GM10248 (cell line): ENCODE results near the gene SUPT4H1.

Experiments used
- CTCF ChIA-PET: fragments of 300-600 bp; sonication (Branson Sonifier 250); formaldehyde crosslinking; extraction: SDS; loops from one replicate; lab custom pipeline; 2021; ENCODE audit warnings: antibody characterized with exemption; lab: Yijun Ruan, JAX
- POLR2A ChIA-PET: fragments of 350-650 bp; sonication (Branson Sonifier 250); formaldehyde crosslinking; extraction: SDS; loops from one replicate; lab custom pipeline; 2020; ENCODE audit warnings: antibody characterized with exemption; lab: Yijun Ruan, JAX
- DNase-seq: peaks from one replicate; pipeline ENCODE4 v3.0.0; 2012; ENCODE audit errors: extremely low spot score
- TF ChIP-seq, protein P1 (sequence below): IDR thresholded peaks from 2 replicates; pipeline ENCODE4 v1.5.1; 2012; ENCODE audit warnings: mild to moderate bottlenecking, low read depth; ENCODE audit errors: extremely low read depth, missing control alignments, control extremely low read depth

Gene SUPT4H1

DNA sequence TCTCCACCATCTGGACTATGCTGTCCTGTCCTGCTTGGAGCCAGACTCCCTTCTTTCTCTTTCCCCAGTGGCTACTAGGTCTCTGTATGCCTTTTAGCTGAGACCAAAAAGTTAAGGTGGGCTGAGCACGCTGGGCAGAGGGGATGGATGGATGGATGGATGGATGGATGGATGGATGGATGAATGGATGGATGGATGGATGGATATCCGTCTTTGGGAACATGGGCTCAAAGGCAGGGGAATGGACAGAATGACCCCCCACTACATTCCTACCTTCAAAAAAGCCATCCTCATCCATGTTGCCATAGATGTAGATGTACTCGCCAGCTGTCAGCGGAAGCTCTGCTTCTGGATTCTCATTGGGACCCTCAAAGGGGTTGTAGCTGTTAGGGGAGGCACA, 36.3 kb downstream of the SUPT4H1 start:
- DNase-seq, result no peak
- POLR2A ChIA-PET, result interaction anchor here (1.0 kb wide), 1 partner anchor 16 kb away, joined by 4 read pairs; no protein-coding TSS in a partner anchor
- TF ChIP-seq, protein P1, sequence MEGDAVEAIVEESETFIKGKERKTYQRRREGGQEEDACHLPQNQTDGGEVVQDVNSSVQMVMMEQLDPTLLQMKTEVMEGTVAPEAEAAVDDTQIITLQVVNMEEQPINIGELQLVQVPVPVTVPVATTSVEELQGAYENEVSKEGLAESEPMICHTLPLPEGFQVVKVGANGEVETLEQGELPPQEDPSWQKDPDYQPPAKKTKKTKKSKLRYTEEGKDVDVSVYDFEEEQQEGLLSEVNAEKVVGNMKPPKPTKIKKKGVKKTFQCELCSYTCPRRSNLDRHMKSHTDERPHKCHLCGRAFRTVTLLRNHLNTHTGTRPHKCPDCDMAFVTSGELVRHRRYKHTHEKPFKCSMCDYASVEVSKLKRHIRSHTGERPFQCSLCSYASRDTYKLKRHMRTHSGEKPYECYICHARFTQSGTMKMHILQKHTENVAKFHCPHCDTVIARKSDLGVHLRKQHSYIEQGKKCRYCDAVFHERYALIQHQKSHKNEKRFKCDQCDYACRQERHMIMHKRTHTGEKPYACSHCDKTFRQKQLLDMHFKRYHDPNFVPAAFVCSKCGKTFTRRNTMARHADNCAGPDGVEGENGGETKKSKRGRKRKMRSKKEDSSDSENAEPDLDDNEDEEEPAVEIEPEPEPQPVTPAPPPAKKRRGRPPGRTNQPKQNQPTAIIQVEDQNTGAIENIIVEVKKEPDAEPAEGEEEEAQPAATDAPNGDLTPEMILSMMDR, result no peak
- CTCF ChIA-PET, result interaction anchor here (0.7 to 8.7 kb wide), 12 partner anchors 8 to 139 kb away, joined by 3 to 93 read pairs (median 5); partner anchors contain the start of genes RNF43 and TSPOAP1

DNA sequence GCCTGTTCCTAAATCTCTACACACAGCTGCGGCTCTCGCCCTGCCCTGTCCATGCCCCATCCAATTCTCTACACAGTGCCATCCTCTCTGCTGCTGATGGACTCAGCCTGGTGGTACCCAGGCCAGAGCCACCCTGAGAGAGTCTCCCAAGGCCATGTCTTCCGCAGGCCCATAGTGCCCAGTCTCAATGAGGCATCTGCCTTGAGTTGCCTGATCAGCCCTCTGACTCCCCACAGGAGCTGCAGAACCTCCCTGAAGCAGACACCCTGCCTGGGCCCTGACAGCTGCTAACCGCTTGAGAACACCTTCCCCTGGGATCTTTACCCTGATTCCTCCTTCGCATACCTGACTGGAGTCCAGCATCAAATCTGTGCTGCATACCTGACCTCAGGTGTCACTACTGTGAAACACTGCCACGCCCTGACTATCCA, 36.7 kb downstream of the SUPT4H1 start:
- DNase-seq, result no peak
- POLR2A ChIA-PET, result interaction anchor here (1.0 kb wide), 1 partner anchor 17 kb away, joined by 4 read pairs; no protein-coding TSS in a partner anchor
- CTCF ChIA-PET, result interaction anchor here (0.6 to 8.7 kb wide), 13 partner anchors 11 to 699 kb away, joined by 3 to 93 read pairs (median 4); partner anchors contain the start of genes RNF43 and TSPOAP1
- TF ChIP-seq, protein P1, result no peak

DNA sequence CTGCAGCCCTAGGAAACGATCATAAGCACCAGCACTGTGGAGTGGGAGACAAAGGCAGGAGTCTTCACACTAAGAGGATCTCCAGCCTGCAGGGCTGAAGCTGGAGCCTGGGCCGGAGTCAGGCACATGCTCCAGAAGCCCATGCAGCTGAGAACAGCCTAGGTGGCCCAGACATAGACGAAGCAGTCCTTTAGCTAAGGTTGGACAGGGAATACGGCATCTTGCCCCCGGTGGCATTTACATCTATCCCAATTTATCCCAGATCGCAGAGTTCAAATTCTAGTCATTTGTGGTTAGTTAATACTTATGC, 37.3 kb downstream of the SUPT4H1 start:
- no peak for DNase-seq
- CTCF ChIA-PET, result interaction anchor here (0.6 to 8.7 kb wide), 11 partner anchors 10 to 700 kb away, joined by 3 to 93 read pairs (median 3); partner anchors contain the start of gene RNF43
- TF ChIP-seq, protein P1, result no peak
- POLR2A ChIA-PET, result interaction anchor here (0.6 kb wide), 1 partner anchor 343 kb away, joined by 3 read pairs; no protein-coding TSS in a partner anchor

DNA sequence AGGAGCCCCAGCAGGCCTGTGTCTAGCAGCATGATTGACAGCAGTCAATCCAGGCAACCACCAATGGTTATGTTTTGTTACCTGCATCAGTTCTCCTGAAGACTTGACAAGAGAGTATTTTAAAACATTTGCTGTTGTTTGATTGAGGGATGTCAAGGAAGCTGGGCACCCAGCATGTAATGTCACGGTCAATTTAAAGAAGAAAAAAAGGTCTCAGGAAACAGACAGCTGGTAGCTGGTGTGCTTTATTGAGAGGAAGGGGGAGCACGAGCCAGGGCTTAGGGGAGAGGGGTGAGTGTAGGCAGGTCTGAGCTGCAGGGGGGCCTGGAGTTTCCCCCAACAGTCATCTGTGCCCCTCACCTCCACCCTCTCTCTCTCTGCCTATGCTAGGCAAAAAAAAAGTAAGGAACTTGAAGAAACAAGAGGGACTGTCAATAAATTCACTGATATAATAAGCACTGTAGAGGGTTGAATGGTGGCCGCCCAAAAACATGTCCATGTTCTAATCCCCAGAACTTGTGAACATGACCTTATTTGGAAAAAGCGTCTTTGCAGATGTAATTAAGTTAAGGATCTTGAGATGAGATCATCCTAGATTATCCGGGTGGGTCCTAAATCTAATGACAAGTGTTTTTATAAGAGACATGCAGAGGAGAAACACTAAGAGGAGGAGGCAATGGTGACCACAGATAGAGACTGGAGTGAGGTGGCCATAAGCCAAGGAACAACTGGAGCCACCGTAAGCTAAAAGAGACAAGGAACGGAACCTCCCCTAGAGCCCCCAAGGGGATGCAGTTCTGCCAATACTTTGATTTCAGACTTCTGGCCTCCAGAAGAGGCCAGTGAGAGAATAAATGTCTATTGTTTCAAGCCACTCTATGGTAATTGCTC, 37.9 kb downstream of the SUPT4H1 start:
- ChIA-PET POLR2A (interaction anchor here (0.6 kb wide), 1 partner anchor 344 kb away, joined by 3 read pairs; no protein-coding TSS in a partner anchor), CTCF (interaction anchor here (0.6 to 8.7 kb wide), 13 partner anchors 9 to 700 kb away, joined by 3 to 93 read pairs (median 3); partner anchors contain the start of genes RNF43 and SUPT4H1)
- TF ChIP-seq, protein P1, result no peak
- no peak for DNase-seq

DNA sequence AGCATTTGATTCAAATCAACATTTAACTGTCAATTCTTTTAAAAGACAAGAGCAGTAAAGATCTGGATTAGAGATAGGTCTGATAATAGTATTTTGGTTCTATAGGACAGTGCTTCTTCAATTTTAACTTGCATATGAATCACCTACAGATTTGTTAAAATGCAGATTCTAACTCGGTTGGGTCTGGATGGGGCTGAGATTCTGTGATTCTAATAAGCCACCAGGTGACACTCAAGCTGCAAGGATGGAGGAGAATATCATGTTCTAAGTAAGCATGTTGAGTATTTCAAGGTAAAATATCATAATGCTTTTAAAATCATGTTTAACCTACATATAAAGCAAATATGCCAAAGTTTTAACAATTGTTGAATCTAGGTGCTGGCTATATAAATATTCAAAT, 39.2 kb downstream of the SUPT4H1 start:
- POLR2A ChIA-PET, result interaction anchor here (1.0 kb wide), 1 partner anchor 9 kb away, joined by 3 read pairs; no protein-coding TSS in a partner anchor
- TF ChIP-seq, protein P1, result peak; percentile 19
- CTCF ChIA-PET, result interaction anchor here (0.9 to 8.7 kb wide), 6 partner anchors 9 to 697 kb away, joined by 3 to 93 read pairs (median 3); partner anchors contain the start of genes RNF43 and SUPT4H1
- DNase-seq, result no peak

DNA sequence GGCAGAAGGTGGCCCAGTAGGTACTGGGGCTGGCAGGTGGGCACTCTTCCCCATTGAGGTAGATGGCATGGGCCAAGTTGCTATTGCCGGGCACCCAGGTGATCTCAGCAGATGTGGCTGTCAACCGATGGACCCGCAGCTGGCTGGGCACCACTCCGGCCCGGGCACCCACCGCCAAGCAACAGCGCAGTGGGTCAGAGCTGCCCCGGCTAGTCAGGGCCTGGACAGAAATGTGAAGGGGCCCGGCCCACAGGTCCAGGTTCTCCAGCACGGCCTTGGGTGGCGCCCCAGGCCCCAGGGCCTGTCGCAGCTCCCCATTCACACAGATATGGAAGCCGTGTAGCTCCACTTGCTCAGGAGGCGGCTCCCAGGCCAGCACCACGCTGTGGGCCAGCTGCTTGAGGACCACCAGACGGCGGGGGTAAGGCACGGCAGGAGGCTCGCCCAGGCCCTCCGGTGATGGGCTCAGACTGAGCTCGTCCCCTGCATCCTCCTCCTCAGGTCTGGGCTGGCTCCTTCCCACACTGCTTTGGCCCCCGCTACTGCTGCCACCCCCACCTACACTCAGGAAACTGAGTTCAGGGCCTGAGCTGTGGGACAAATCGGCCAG, 39.9 kb downstream of the SUPT4H1 start:
- ChIA-PET POLR2A (interaction anchor here (1.0 kb wide), 1 partner anchor 10 kb away, joined by 3 read pairs; no protein-coding TSS in a partner anchor), CTCF (interaction anchor here (0.9 to 8.7 kb wide), 5 partner anchors 8 to 103 kb away, joined by 3 to 93 read pairs (median 3); partner anchors contain the start of genes RNF43 and SUPT4H1)
- DNase-seq, result no peak
- TF ChIP-seq, protein P1, result no peak
